H1 (cell line): ENCODE measurements around the gene LRRK1.

Source experiments
- CBX8 ChIP-seq: fragments of 300-800, 300-1000 bp; sonication (generic); IDR thresholded peaks from 2 replicates; pipeline ENCODE4 v1.7.1; 2016; ENCODE audit warnings: low read depth, low read length, borderline replicate concordance
- EGR1 ChIP-seq: IDR thresholded peaks from 2 replicates; pipeline ENCODE4 v1.6.1; 2011; ENCODE audit warnings: low read depth, low read length, borderline replicate concordance
- MAFK ChIP-seq: IDR thresholded peaks from 2 replicates; pipeline ENCODE4 v1.6.1; 2012; ENCODE audit warnings: low read depth, mild to moderate bottlenecking, improper control_type of control experiment, low read length
- POLR2A ChIP-seq, 2 experiments: IDR thresholded peaks; 1 replicate in 1 of 2; 2 replicates in 1 of 2; pipeline ENCODE4 v1.6.1; 2011; ENCODE audit warnings: low read depth in 2 of 2, low read length in 2 of 2, mild to moderate bottlenecking in 2 of 2; ENCODE audit errors: control extremely low read depth in 1 of 2
- SIN3A ChIP-seq, 2 experiments: IDR thresholded peaks in 1 of 2; conservative IDR thresholded peaks in 1 of 2; 2 replicates each; pipeline ENCODE4 v1.6.1; 2011 to 2012; ENCODE audit warnings: low read length in 2 of 2, improper control_type of control experiment in 1 of 2, low read depth in 1 of 2, mild to moderate bottlenecking in 1 of 2
- SP1 ChIP-seq: IDR thresholded peaks from 2 replicates; pipeline ENCODE4 v1.6.1; 2011; ENCODE audit warnings: low read depth, low read length
- ZNF274 ChIP-seq: IDR thresholded peaks from 2 replicates; pipeline ENCODE4 v1.7.0; 2012; ENCODE audit warnings: low read length, borderline replicate concordance; ENCODE audit errors: extremely low read depth
- TF ChIP-seq, protein P1 (sequence below), 3 experiments: IDR thresholded peaks; 1 replicate in 2 of 3; 2 replicates in 1 of 3; pipeline versions ENCODE4 v1.5.1 to v1.6.1; 2011; ENCODE audit warnings: low read length in 3 of 3, mild to moderate bottlenecking in 3 of 3, inconsistent platforms in 2 of 3, low read depth in 1 of 3, moderate library complexity in 1 of 3; ENCODE audit not compliant: insufficient read depth in 1 of 3; ENCODE audit errors: control extremely low read depth in 1 of 3

- TF ChIP-seq SP1 (no peak), ZNF274 (no peak), POLR2A (IDR thresholded peaks at IDR 0.05; ENCODE audit: control extremely low read depth in 1 of 2, low read depth in 2 of 2, low read length in 2 of 2) (no peak), EGR1 (no peak), SIN3A (conservative IDR thresholded peaks at IDR 0.05 in 1 of 2, IDR thresholded peaks at IDR 0.05 in 1 of 2; ENCODE audit: low read depth in 1 of 2, low read length in 2 of 2) (no peak), MAFK (no peak), CBX8 (no peak)
- TF ChIP-seq, protein P1, sequence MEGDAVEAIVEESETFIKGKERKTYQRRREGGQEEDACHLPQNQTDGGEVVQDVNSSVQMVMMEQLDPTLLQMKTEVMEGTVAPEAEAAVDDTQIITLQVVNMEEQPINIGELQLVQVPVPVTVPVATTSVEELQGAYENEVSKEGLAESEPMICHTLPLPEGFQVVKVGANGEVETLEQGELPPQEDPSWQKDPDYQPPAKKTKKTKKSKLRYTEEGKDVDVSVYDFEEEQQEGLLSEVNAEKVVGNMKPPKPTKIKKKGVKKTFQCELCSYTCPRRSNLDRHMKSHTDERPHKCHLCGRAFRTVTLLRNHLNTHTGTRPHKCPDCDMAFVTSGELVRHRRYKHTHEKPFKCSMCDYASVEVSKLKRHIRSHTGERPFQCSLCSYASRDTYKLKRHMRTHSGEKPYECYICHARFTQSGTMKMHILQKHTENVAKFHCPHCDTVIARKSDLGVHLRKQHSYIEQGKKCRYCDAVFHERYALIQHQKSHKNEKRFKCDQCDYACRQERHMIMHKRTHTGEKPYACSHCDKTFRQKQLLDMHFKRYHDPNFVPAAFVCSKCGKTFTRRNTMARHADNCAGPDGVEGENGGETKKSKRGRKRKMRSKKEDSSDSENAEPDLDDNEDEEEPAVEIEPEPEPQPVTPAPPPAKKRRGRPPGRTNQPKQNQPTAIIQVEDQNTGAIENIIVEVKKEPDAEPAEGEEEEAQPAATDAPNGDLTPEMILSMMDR (IDR thresholded peaks at IDR 0.05; ENCODE audit: control extremely low read depth in 1 of 3, insufficient read depth in 1 of 3, low read depth in 1 of 3, low read length in 3 of 3) = no peak
These were observed 6.3 kb downstream of the LRRK1 start for GRCh38 chr15:100925480-100925879.
